SK-N-MC (cell line): ENCODE results near the gene AKAP17A.

ENCODE experiments used
- DNase-seq: peaks from one replicate; pipeline ENCODE4 v3.0.0-alpha.2; 2011; ENCODE audit warnings: low read depth, low spot score
- H3K27ac ChIP-seq: fragments of 200-600 bp; sonication (generic); 2 replicates; pipeline ENCODE4 v1.5.1; 2016; ENCODE audit warnings: mixed run types
- H3K36me3 ChIP-seq: fragments of 200-600 bp; sonication (generic); 2 replicates; pipeline ENCODE4 v1.6.1; 2017; ENCODE audit warnings: antibody characterized with exemption, low read length, mixed read lengths; ENCODE audit not compliant: insufficient read depth
- H3K4me3 ChIP-seq: fragments of 200-600 bp; sonication (generic); 2 replicates; pipeline ENCODE4 v1.5.1; 2016
- H3K9ac ChIP-seq: fragments of 200-600 bp; sonication (generic); 2 replicates; pipeline ENCODE4 v1.8.0; 2017; ENCODE audit warnings: mixed run types, mixed read lengths; ENCODE audit not compliant: insufficient read length
- H3K9me3 ChIP-seq: fragments of 200-600 bp; sonication (generic); 2 replicates; pipeline ENCODE4 v1.6.1; 2017; ENCODE audit warnings: low read depth, mild to moderate bottlenecking, antibody characterized with exemption, low read length, moderate library complexity, mixed read lengths
- EZH2 ChIP-seq: fragments of 200-600 bp; sonication (generic); IDR thresholded peaks from one replicate; pipeline ENCODE4 v1.6.1; 2017; ENCODE audit warnings: antibody characterized with exemption
- FOXP2 ChIP-seq: optimal IDR thresholded peaks from 2 replicates; pipeline ENCODE3; 2011; ENCODE audit warnings: mild to moderate bottlenecking, moderate library complexity; ENCODE audit not compliant: insufficient read depth; ENCODE audit errors: extremely low read length, control extremely low read depth
- POLR2AphosphoS5 ChIP-seq: IDR thresholded peaks from 2 replicates; pipeline ENCODE4 v1.6.1; 2012; ENCODE audit warnings: mild to moderate bottlenecking, low read depth, low read length, borderline replicate concordance

The AKAP17A gene

DNA sequence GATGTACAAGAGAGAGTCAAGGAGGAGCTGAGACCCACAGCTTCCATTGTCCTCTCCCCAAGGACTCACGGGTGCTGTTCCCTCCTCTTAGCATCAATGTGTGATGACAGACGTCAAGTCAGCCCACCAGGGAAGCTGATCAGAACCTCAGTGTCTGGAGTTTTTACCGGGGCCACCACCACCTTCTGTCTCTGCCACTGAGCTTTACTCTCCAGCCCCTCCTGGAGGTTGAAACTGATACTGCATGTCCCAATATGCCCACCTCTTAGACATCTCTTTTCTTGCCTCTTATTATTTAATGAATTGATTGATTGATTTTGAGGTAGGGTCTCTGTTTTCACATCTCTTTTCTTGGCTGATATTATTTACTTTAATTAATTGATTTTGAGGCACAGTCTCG is 10.3 kb upstream of the AKAP17A start:
- DNase-seq = no peak
- Histone ChIP-seq H3K27ac (no peak overlapping the region), H3K9ac (no peak overlapping the region), H3K9me3 (no peaks in the 10 kb centered on the region), H3K4me3 (no peak overlapping the region), H3K36me3 (no peaks in the 10 kb centered on the region)
- TF ChIP-seq FOXP2 (no peak), EZH2 (no peak), POLR2AphosphoS5 (no peak)

DNA sequence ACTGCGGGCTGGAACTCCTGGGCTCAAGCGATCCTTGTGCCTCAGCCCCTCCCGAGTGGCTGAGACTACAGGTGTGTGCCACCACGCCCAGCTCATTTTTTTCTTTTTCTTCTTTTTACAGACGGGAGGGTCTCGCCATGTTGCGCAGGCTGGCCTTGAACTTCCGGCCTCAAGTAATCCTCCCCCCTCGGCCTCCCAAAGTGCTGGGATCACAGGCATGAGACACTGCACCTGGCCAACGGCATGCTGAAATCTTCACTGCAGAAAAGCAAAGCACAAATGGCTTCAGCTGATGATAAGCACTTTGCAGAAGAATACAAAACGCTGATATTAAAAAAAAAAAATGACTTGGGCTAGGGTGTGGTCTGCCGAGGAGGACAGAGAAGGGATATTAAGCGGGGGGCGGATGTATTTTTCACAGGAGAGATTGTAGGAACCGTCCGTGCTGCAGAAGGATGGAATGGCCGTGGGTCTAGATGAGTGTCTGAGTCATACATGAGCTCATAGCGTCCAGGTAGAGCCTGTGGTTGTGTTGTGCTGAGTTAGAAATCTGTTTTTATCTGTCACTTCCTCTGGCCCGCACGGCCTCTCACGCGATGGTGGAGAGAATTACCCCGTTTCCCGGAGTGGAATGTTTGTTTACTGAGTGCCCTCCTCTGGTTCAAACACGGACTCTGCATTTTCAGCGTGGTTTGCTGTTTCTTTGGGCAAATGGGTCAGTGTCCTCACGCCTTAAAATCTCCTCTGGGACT is 8.5 kb upstream of the AKAP17A start:
- H3K36me3 ChIP-seq = no peaks in the 10 kb centered on the region
- H3K9me3 ChIP-seq = no peaks in the 10 kb centered on the region
- no peak for DNase-seq
- no peak overlapping the region for H3K9ac ChIP-seq
- TF ChIP-seq EZH2 = no peak
- no peak for TF ChIP-seq POLR2AphosphoS5
- TF ChIP-seq FOXP2 = no peak
- no peak overlapping the region for H3K27ac ChIP-seq
- H3K4me3 ChIP-seq = no peak overlapping the region

DNA sequence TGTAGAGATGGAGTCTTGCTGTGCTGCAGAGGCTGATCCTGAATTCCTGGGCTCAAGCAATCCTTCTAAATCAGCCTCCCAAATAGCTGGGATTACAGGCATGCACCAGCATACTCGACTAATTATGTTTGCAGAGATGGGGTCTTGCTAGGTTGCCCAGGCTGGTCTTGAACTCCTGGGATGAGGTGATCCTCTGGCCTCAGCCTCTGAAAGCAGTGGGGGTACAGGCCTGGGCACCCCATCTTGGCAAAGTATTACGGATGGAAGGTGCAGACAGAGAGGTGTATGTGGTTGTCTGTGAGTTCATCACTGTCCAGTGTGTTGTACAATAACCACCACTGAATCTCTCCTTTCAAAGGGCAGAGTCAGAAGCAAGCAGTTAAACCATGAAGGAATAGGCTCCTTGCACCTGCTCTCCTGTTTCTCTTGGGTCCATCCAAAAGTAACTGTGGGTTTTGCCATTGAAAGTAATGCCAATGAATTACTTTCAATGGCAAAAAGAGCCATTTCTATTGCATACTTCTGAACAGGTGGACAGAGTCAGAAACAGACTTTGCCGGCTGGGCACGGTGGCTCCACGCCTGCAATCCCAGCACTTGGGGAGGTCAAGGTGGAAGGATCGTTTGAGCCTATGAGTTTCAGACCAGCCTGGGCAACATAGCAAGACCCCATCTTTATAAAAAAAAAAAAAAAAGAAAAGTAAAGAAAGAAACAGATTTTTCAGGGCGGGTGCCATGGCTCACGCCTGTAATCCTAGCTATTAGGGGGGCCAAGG is 7.0 kb upstream of the AKAP17A start:
- Histone ChIP-seq H3K4me3 (no peak overlapping the region), H3K36me3 (no peaks in the 10 kb centered on the region), H3K27ac (no peak overlapping the region), H3K9me3 (no peaks in the 10 kb centered on the region), H3K9ac (no peak overlapping the region)
- TF ChIP-seq EZH2 (no peak), FOXP2 (no peak), POLR2AphosphoS5 (no peak)
- no peak for DNase-seq

DNA sequence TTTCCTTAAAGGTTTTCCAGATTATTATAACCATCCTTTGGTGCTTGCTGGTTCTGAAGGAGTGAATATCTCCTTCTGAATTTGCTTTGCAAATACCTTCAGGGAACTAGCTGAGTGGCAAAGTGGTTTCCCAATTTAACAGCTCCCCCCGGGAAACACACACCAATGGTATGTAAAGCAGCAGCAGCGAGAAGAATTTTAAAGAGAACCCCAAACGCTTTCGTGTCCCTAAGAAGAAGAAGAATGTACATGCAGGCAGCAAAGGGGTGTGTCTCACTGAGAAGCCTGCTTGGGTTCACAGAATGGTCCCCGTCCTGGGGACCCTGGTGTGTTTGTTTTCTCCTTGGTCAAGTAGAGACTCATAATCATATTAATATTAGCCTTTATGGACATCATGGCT is 4.2 kb upstream of the AKAP17A start:
- no peak for TF ChIP-seq FOXP2
- no peak for TF ChIP-seq EZH2
- TF ChIP-seq POLR2AphosphoS5 = no peak
- H3K9me3 ChIP-seq = no peaks in the 10 kb centered on the region
- DNase-seq = no peak
- peak overlapping the region; percentile 59 for H3K27ac ChIP-seq
- H3K4me3 ChIP-seq = no peak overlapping the region
- no peaks in the 10 kb centered on the region for H3K36me3 ChIP-seq
- H3K9ac ChIP-seq = no peak overlapping the region

DNA sequence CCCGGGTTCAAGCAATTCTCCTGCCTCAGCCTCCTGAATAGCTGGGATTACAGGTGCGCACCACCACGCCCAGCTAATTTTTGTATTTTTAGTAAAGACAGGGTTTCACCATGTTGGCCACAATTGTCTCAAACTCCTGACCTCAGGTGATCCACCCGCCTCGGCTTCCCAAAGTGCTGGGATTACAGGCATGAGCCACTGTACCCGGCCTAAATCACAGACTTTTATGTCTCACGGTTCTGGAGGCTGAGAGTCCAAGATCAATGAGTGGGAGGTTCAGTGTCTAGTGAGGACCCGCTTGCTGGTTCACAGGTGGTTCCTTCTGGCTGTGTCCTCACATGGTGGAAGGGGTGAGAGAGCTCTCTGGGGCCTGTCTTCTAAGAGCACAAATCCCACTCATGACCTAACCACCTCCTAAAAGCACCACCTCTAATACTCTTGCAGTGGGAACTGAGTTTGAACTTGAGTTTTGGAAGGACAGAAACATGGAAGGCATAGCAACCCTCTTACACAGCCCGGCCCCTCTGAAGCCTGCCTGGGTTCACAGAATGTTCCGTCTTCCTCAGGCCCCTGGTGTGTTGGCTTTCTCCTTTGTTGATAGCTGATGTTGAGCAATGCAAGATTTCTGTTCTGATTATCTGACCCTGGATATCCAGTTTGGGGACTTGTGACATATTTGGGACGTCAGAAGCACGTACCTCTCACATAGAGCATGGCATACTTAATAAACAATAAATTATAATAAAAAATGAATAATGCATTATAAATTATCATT is 1.9 kb upstream of the AKAP17A start:
- no peaks in the 10 kb centered on the region for H3K9me3 ChIP-seq
- DNase-seq = no peak
- H3K9ac ChIP-seq = no peak overlapping the region
- TF ChIP-seq EZH2 (no peak), FOXP2 (no peak), POLR2AphosphoS5 (no peak)
- no peak overlapping the region for H3K4me3 ChIP-seq
- H3K36me3 ChIP-seq = peaks cover 12% of the 10 kb centered on the region; the same call in 1 of the 2 replicates
- H3K27ac ChIP-seq = peak overlapping the region; percentile 70

DNA sequence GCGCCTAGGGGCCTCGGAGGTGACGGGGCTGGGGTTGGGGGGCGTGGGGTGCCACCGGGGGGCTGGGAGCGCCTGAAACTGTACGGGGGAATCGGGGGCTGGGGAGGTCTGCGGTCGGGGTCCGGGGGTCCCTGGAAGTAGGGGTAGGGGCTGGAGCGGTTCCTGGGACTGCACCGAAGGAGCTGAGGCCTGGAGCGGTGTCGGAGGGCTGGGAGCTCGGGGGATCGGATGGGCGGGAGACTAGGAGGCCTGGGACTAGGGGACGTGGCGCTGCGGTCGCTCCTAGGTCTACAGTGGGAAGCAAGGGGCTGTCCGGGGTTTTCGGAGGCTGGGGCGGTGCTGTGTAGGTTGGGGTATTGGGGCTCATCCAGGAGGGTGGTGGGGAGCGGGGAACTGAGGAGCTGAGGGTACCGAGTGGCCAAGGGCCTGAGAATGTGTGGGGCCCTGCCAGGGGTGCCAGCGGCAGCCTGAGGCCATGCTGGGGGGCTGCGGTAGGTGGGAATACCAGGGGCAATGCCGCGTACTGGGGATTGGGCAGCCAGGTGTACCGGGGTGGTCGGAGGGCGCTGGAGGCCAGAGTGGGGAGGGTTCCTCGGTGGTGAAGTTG is 562 bp downstream of the AKAP17A start:
- no peak for TF ChIP-seq EZH2
- TF ChIP-seq FOXP2 = no peak
- TF ChIP-seq POLR2AphosphoS5 = no peak
- no peak for DNase-seq

DNA sequence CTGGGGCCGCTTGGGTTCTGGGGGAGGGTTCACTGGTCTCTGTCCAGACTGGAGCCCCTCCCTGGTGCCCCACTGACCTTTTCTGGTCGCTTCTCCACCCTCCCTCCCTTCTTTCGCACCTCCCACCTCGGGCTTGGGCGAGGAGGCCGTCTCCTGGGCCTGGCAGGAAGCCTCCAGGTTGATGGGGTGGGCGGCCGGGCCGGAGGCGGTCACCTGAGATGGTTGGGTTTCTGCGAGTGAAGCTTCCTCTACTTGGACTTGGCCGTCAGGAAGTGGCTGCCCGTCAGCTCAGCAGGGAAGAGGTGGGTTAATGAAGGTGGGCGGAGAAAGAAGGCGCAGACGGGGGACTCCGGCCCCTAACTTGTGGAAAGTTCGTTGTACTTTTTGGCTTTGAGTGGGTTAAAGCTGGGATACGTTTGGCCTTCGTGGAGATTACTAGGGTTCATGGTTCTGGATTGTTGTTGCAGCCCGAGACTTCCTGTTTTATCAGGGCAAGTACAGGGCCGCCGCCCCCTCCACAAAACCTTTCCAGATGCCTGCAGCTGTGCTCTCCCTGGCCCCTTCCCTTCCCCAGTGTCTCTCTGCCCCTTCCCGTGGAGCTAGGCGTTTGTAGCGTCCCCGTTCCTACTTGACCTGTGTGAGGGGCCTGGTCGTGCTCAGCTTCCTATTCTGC is 1.2 kb downstream of the AKAP17A start:
- Histone ChIP-seq H3K4me3 (peak overlapping the region; percentile 83), H3K27ac (no peak overlapping the region), H3K9me3 (no peaks in the 10 kb centered on the region), H3K36me3 (peaks cover 39% of the 10 kb centered on the region; the same call in 1 of the 2 replicates), H3K9ac (peak overlapping the region; percentile 92)
- TF ChIP-seq EZH2 (no peak), FOXP2 (no peak), POLR2AphosphoS5 (no peak)
- no peak for DNase-seq

More for the DNA sequence above, 562 bp downstream of the AKAP17A start:
- Histone ChIP-seq H3K36me3 (peaks cover 34% of the 10 kb centered on the region; the same call in 1 of the 2 replicates), H3K27ac (no peak overlapping the region), H3K4me3 (peak overlapping the region; percentile 83), H3K9ac (peak overlapping the region; percentile 92), H3K9me3 (no peaks in the 10 kb centered on the region)
